PC-9 (cell line): ENCODE results near the gene LRRC1. TPM values are rescaled to one million over a fixed set of nuclear protein-coding genes. Genes with fewer than 3 reads are reported as not detected.

Experiments
- BruUV-seq: library from RNA; stranded (reverse); fragments of 400-500 nt; replicated peaks from 2 replicates; lab custom pipeline; 2021; lab: Mats Ljungman, UMichigan
- CTCF ChIA-PET: fragments of 300-600 bp; sonication (Branson Sonifier 250); formaldehyde crosslinking; loops from one replicate; lab custom pipeline; 2022; ENCODE audit warnings: antibody characterized with exemption; lab: Charles Lee
- POLR2A ChIA-PET: fragments of 300-600 bp; sonication (Branson Sonifier 250); formaldehyde crosslinking; loops from one replicate; lab custom pipeline; 2022; ENCODE audit warnings: antibody characterized with exemption; ENCODE audit not compliant: unreplicated experiment; lab: Charles Lee
- DNase-seq, 2 experiments: peaks; one replicate each; pipeline versions ENCODE4 v3.0.0 to v3.0.0-alpha.2; 2015 to 2022; ENCODE audit warnings: mixed read lengths in 1 of 2
- H2AFZ ChIP-seq: fragments of 200-600 bp; sonication (generic); 2 replicates; pipeline ENCODE4 v1.8.1; 2017; ENCODE audit warnings: antibody characterized with exemption
- H3F3A ChIP-seq: fragments of 200-600 bp; sonication (generic); 2 replicates; pipeline ENCODE4 v1.8.1; 2017; ENCODE audit warnings: antibody characterized with exemption, mild to moderate bottlenecking, low read depth; ENCODE audit not compliant: insufficient read depth
- H3K27ac ChIP-seq: fragments of 200-600 bp; sonication (generic); 2 replicates; pipeline ENCODE4 v1.6.1; 2016; ENCODE audit warnings: mixed run types
- H3K27me3 ChIP-seq: fragments of 200-600 bp; sonication (generic); 2 replicates; pipeline ENCODE4 v1.6.1; 2016; ENCODE audit warnings: low read depth, mixed run types; ENCODE audit not compliant: insufficient read depth
- H3K36me3 ChIP-seq: fragments of 200-600 bp; sonication (generic); 2 replicates; pipeline ENCODE4 v1.6.1; 2016; ENCODE audit warnings: low read depth, mixed run types
- H3K4me1 ChIP-seq: fragments of 200-600 bp; sonication (generic); replicated peaks from 2 replicates; pipeline ENCODE4 v1.6.1; 2016; ENCODE audit warnings: mixed run types; ENCODE audit not compliant: insufficient read depth
- H3K4me2 ChIP-seq: fragments of 200-600 bp; sonication (generic); 2 replicates; pipeline ENCODE4 v1.6.1; 2017; ENCODE audit warnings: mixed run types
- H3K4me3 ChIP-seq: fragments of 200-600 bp; sonication (generic); 2 replicates; pipeline ENCODE4 v1.6.1; 2016; ENCODE audit warnings: mixed run types
- H3K79me2 ChIP-seq: fragments of 200-600 bp; sonication (generic); 2 replicates; pipeline ENCODE4 v1.6.1; 2017; ENCODE audit warnings: low read depth, mixed run types
- H3K9me2 ChIP-seq: fragments of 200-600 bp; sonication (generic); 2 replicates; pipeline ENCODE4 v1.8.1; 2017; ENCODE audit warnings: mild to moderate bottlenecking; ENCODE audit not compliant: insufficient read depth
- H3K9me3 ChIP-seq: fragments of 200-600 bp; sonication (generic); 2 replicates; pipeline ENCODE4 v1.8.1; 2016; ENCODE audit warnings: low read depth; ENCODE audit not compliant: insufficient read depth
- H4K20me1 ChIP-seq: fragments of 200-600 bp; sonication (generic); 2 replicates; pipeline ENCODE4 v1.8.1; 2017; ENCODE audit not compliant: insufficient read depth
- CTCF ChIP-seq: fragments of 200-600 bp; sonication (generic); conservative IDR thresholded peaks from 2 replicates; pipeline ENCODE4 v1.6.1; 2017; ENCODE audit warnings: mixed run types, antibody characterized with exemption, mild to moderate bottlenecking, moderate library complexity
- EZH2 ChIP-seq: fragments of 200-600 bp; sonication (generic); IDR thresholded peaks from 2 replicates; pipeline ENCODE4 v1.8.0; 2017; ENCODE audit warnings: antibody characterized with exemption, low read depth
- intact Hi-C: fragments of 100-400 bp; cut with micrococcal nuclease; formaldehyde crosslinking; loops from one replicate; pipeline ENCODE4 v1.10.0; 2022; ENCODE audit not compliant: unreplicated experiment
- total RNA-seq: library from RNA; stranded (reverse); gene quantifications from 2 replicates; pipeline ENCODE4 v1.2.3, GENCODE V29; 2021

Gene LRRC1
- total RNA-seq, 1 experiment from 2014 or later, result 26.4 TPM

- peak in 1 of 2 experiments; percentile 36 for DNase-seq
- H3K4me1 ChIP-seq, result no peaks in the 10 kb centered on the region
- no peaks in the 10 kb centered on the region for H3F3A ChIP-seq
- no peak overlapping the region for H3K4me3 ChIP-seq
- no peaks in the 10 kb centered on the region for H4K20me1 ChIP-seq
- ChIA-PET CTCF (no interaction called here), POLR2A (interaction anchor here (0.6 kb wide), 1 partner anchor 230 kb away, joined by 7 read pairs; no protein-coding TSS in a partner anchor)
- H3K27ac ChIP-seq, result no peak overlapping the region
- TF ChIP-seq EZH2 (no peak), CTCF (no peak)
- H3K79me2 ChIP-seq, result no peaks in the 10 kb centered on the region
- no peaks in the 10 kb centered on the region for H3K9me3 ChIP-seq
- no peaks in the 10 kb centered on the region for H3K9me2 ChIP-seq
- H3K27me3 ChIP-seq, result no peaks in the 10 kb centered on the region
- intact Hi-C loops, result no loop called here
- no TSS peak for BruUV-seq
- no peak overlapping the region for H2AFZ ChIP-seq
- H3K36me3 ChIP-seq, result no peaks in the 10 kb centered on the region
- no peak overlapping the region for H3K4me2 ChIP-seq
Observed at GRCh38 chr6:53961679-53962370, 167.0 kb downstream of the LRRC1 start.

GRCh38 chr6:53962646-53963045 lies 167.8 kb downstream of the LRRC1 start:
- H3K9me2 ChIP-seq, result no peaks in the 10 kb centered on the region
- no peak overlapping the region for H3K4me3 ChIP-seq
- no TSS peak for BruUV-seq
- no peak for DNase-seq
- H3K9me3 ChIP-seq, result no peaks in the 10 kb centered on the region
- no peak for TF ChIP-seq EZH2
- TF ChIP-seq CTCF, result no peak
- H3K4me2 ChIP-seq, result no peak overlapping the region
- CTCF ChIA-PET, result no interaction called here
- H2AFZ ChIP-seq, result no peak overlapping the region
- H3K27me3 ChIP-seq, result no peaks in the 10 kb centered on the region
- POLR2A ChIA-PET, result no interaction called here
- no peaks in the 10 kb centered on the region for H3K79me2 ChIP-seq
- H4K20me1 ChIP-seq, result no peaks in the 10 kb centered on the region
- intact Hi-C loops, result no loop called here
- no peaks in the 10 kb centered on the region for H3K36me3 ChIP-seq
- H3F3A ChIP-seq, result no peaks in the 10 kb centered on the region
- H3K4me1 ChIP-seq, result no peaks in the 10 kb centered on the region
- no peak overlapping the region for H3K27ac ChIP-seq

- H2AFZ ChIP-seq, result no peak overlapping the region
- no TSS peak for BruUV-seq
- CTCF ChIA-PET, result interaction anchor here (0.6 kb wide), 1 partner anchor 1513 kb away, joined by 3 read pairs; no protein-coding TSS in a partner anchor
Observed at GRCh38 chr6:53967415-53967814, 172.6 kb downstream of the LRRC1 start.

More at GRCh38 chr6:53967415-53967814, 172.6 kb downstream of the LRRC1 start:
- Histone ChIP-seq H3K9me3 (no peaks in the 10 kb centered on the region), H4K20me1 (no peaks in the 10 kb centered on the region), H3K4me3 (no peak overlapping the region), H3K36me3 (no peaks in the 10 kb centered on the region), H3K4me1 (no peaks in the 10 kb centered on the region; the same call in 1 of the 2 replicates), H3K79me2 (no peaks in the 10 kb centered on the region), H3K27ac (no peak overlapping the region), H3K4me2 (no peak overlapping the region), H3K27me3 (no peaks in the 10 kb centered on the region), H3K9me2 (no peaks in the 10 kb centered on the region), H3F3A (no peaks in the 10 kb centered on the region)
- no peak for DNase-seq
- POLR2A ChIA-PET, result no interaction called here
- TF ChIP-seq CTCF (no peak), EZH2 (no peak)
- intact Hi-C loops, result no loop called here

Other genes with a start within 250 kb of the LRRC1 start
- gene GCLC, start 249.9 kb upstream of the LRRC1 start, total RNA-seq, result 213 and 254 TPM in 2 replicates
- 0.93 and 1.1 TPM in 2 replicates for gene KLHL31, start 129.2 kb upstream of the LRRC1 start, total RNA-seq